Measurements from ENCODE around the gene HOXA10. TPM values are rescaled to one million over a fixed set of nuclear protein-coding genes. Genes with fewer than 3 reads are reported as not detected.

HOXA10 gene
- total and polyA plus RNA-seq, 9 donors, result 0.25 to 2.8 (median 0.91) TPM; not detected in 1

GRCh38 chr7:27158436-27159265 lies 15.5 kb downstream of the HOXA10 start:
- DNase-seq, result peak in 2 of 5 donors; percentile 17 to 25

GRCh38 chr7:27157702-27158431 lies 16.3 kb downstream of the HOXA10 start:
- peak in 2 of 5 donors; percentile 19 to 23 for DNase-seq
- WGBS, 3 donors, result 37 to 54% (median 39%) methylated on average over 30 of the region's 30 CpGs
- H3K36me3 ChIP-seq, result no peaks in the 10 kb centered on the region
- no peak for TF ChIP-seq EP300 (IDR thresholded peaks at IDR 0.05)
- TF ChIP-seq CTCF (IDR thresholded peaks at IDR 0.05), result no peak
- TF ChIP-seq POLR2A (IDR thresholded peaks at IDR 0.05), result no peak
- no peak overlapping the region for H3K27ac ChIP-seq
- intact Hi-C loops (cut with DNase I), result loop anchor here in 2 of 4 donors (5.0 to 10.0 kb wide), 3 partner anchors 791 to 1263 kb away; partner anchors contain the start of genes CBX3 (in 1 of the 2) and HNRNPA2B1 (in 1 of the 2)
- no peaks in the 10 kb centered on the region for H3K9me3 ChIP-seq
- peaks cover 3% of the 10 kb centered on the region for H3K27me3 ChIP-seq
- H3K4me1 ChIP-seq (ENCODE audit: insufficient read depth), result peaks cover 4% of the 10 kb centered on the region
- no peak overlapping the region for H3K4me3 ChIP-seq

More at GRCh38 chr7:27158436-27159265, 15.5 kb downstream of the HOXA10 start:
- TF ChIP-seq EP300 (IDR thresholded peaks at IDR 0.05) (no peak), POLR2A (IDR thresholded peaks at IDR 0.05) (no peak)
- Histone ChIP-seq H3K27me3 (peaks cover 3% of the 10 kb centered on the region), H3K9me3 (no peaks in the 10 kb centered on the region), H3K27ac (no peak overlapping the region), H3K36me3 (no peaks in the 10 kb centered on the region), H3K4me1 (ENCODE audit: insufficient read depth) (peaks cover 4% of the 10 kb centered on the region), H3K4me3 (no peak overlapping the region)
- intact Hi-C loops (cut with DNase I), result loop anchor here in 2 of 4 donors (5.0 to 10.0 kb wide), 3 partner anchors 791 to 1264 kb away; partner anchors contain the start of genes CBX3 (in 1 of the 2) and HNRNPA2B1 (in 1 of the 2)
- WGBS, 3 donors, result 49 to 63% (median 51%) methylated on average over 35 of the region's 35 CpGs

- peaks cover 3% of the 10 kb centered on the region for H3K27me3 ChIP-seq
- no peaks in the 10 kb centered on the region for H3K36me3 ChIP-seq
- peak in 3 of 5 donors; percentile 6 to 31 (median 28) for DNase-seq
- intact Hi-C loops (cut with DNase I), result loop anchor here in 2 of 4 donors (5.0 to 10.0 kb wide), 3 partner anchors 790 to 1262 kb away; partner anchors contain the start of genes CBX3 (in 1 of the 2) and HNRNPA2B1 (in 1 of the 2)
- WGBS, 3 donors, result 16 to 24% (median 22%) methylated on average over 25 to 30 of the region's 30 CpGs
- H3K9me3 ChIP-seq, result no peaks in the 10 kb centered on the region
- TF ChIP-seq POLR2A (IDR thresholded peaks at IDR 0.05) (no peak), EP300 (IDR thresholded peaks at IDR 0.05) (no peak), CTCF (IDR thresholded peaks at IDR 0.05) (no peak)
- H3K27ac ChIP-seq, result no peak overlapping the region
- peaks cover 4% of the 10 kb centered on the region for H3K4me1 ChIP-seq (ENCODE audit: insufficient read depth)
- peak overlapping the region; percentile 61 for H3K4me3 ChIP-seq
Measured at GRCh38 chr7:27156916-27157701, 17.0 kb downstream of the HOXA10 start.

GRCh38 chr7:27156508-27156898 lies 17.6 kb downstream of the HOXA10 start, which contains the start of gene HOXA7:
TSS of gene HOXA7 (minus strand) at chr7:27156675. CDS start at chr7:27156545, 130 bp downstream.
- Histone ChIP-seq H3K4me1 (ENCODE audit: insufficient read depth) (peaks cover 4% of the 10 kb centered on the region), H3K36me3 (no peaks in the 10 kb centered on the region), H3K4me3 (peak within 1 kb of the TSS; percentile 61), H3K9me3 (peaks cover 0 to 3% of the 10 kb centered on the region in 2 donors), H3K27ac (no peak within 1 kb of the TSS), H3K27me3 (peaks cover 3% of the 10 kb centered on the region)
- DNase-seq, result peak in 4 of 5 donors; percentile 38 to 73 (median 49)
- WGBS, 3 donors, result 1 to 2% (median 2%) methylated on average over 17 to 33 of the region's 33 CpGs
- TF ChIP-seq EP300 (IDR thresholded peaks at IDR 0.05) (no peak), POLR2A (IDR thresholded peaks at IDR 0.05) (no peak), CTCF (IDR thresholded peaks at IDR 0.05) (no peak)
- intact Hi-C loops (cut with DNase I), result loop anchor here in 2 of 4 donors (5.0 to 10.0 kb wide), 3 partner anchors 789 to 1262 kb away; partner anchors contain the start of genes CBX3 (in 1 of the 2) and HNRNPA2B1 (in 1 of the 2)
